GM12874 (cell line): ENCODE measurements around the gene PARP1.

Source experiments
- CTCF ChIP-seq: IDR thresholded peaks from 2 replicates; pipeline ENCODE4 v1.5.1; 2011; ENCODE audit warnings: low read depth, mild to moderate bottlenecking, control low read depth, low read length, moderate library complexity; ENCODE audit not compliant: insufficient read depth

PARP1 gene

GRCh38 chr1:226420328-226420727 is 12.4 kb upstream of the PARP1 start:
- no peak for TF ChIP-seq CTCF

GRCh38 chr1:226419284-226420029 is 11.6 kb upstream of the PARP1 start:
- TF ChIP-seq CTCF = no peak

GRCh38 chr1:226417830-226418546 is 10.1 kb upstream of the PARP1 start:
- no peak for TF ChIP-seq CTCF

- TF ChIP-seq CTCF = no peak
Observed at GRCh38 chr1:226417350-226417749, 9.5 kb upstream of the PARP1 start.

- no peak for TF ChIP-seq CTCF
Observed at GRCh38 chr1:226414098-226414698, 6.3 kb upstream of the PARP1 start.

GRCh38 chr1:226411619-226412018 is 3.7 kb upstream of the PARP1 start:
- TF ChIP-seq CTCF = no peak

GRCh38 chr1:226410958-226411357 is 3.1 kb upstream of the PARP1 start:
- no peak for TF ChIP-seq CTCF
